ENCODE measurements around the gene GPALPP1.
"Not testable (repeated sequence)": the region's sequence is repeated elsewhere in the genome, so short reads cannot be mapped to it uniquely, and the experiment has no call there.

GPALPP1 gene

DNA sequence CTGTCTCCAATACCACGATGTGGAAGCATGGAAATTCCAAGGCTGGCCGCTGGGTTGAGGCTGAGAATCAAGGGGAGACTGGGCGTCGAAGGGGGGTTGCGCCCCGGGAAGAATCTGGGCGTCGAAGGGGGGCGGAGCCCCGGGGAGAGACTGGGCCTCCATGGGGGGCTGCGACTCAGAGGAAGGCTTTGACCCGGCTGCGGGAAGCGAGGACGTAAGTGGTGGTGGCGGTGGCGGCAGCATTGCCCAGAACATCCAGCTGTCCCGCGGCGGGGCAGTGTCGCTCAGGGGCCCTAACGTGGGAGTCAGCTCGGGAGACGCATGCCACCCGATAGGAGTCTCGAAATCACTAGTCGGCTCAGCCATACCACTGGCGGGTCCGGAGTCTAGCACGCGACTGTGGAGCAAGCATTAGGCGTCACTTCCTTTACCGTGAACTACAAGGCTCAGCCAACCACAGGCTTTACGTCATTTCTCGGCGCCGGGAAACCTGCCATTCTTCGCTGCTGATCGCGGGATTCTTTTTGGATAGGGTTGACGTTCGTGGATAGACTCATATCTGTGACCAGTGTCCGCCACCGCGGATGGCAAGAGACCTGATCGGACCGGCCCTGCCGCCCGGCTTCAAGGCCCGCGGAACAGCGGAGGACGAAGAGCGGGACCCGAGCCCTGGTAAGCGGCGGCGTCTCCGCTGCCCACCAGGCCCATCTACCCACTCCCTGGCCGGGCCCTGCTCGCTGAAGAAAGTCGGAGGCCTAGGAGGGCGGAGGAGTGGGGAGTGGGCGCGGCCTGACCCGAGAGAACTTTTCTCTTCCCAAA, at the start of gene GPALPP1, which contains the start of gene NUFIP1:
TSS of gene GPALPP1 (plus strand) at position 468 of the 819 bp plus-strand sequence. CDS start at position 585, 117 bp downstream.
TSS of gene NUFIP1 (minus strand) at position 401 of the 819 bp plus-strand sequence. CDS start at position 366, 35 bp downstream.
- DNase-seq (ENCODE audit: low read depth): peak; percentile 90

- not testable (repeated sequence) for DNase-seq (ENCODE audit: low read depth)
Observed at GRCh38 chr13:44943411-44943810, 45.9 kb upstream of the GPALPP1 start.

GRCh38 chr13:44951184-44951583, 38.2 kb upstream of the GPALPP1 start:
- DNase-seq (ENCODE audit: low read depth): no peak

- no peak for DNase-seq (ENCODE audit: low read depth)
Observed at GRCh38 chr13:44952671-44953070, 36.7 kb upstream of the GPALPP1 start.

DNA sequence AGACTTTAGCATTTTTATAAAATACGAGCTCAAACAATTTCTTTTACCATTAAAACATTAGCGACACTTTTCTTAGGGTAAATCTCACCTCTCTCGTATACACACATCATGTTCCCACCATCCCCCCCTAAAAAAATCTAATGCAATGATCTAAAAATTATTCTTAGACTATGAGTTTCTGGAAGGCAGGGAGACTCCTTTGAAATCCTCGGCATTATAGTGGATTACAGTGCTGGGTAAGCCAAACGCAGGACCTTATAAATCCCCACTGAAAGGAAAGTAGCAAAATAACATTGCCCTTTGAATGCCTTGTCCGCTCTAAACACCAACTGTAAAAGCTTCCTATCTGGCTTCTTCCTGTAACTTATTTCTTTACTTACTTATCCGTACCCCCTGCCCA, 35.1 kb upstream of the GPALPP1 start:
- DNase-seq (ENCODE audit: low read depth): no peak

GRCh38 chr13:44955406-44955805, 33.9 kb upstream of the GPALPP1 start:
- DNase-seq (ENCODE audit: low read depth): no peak

DNA sequence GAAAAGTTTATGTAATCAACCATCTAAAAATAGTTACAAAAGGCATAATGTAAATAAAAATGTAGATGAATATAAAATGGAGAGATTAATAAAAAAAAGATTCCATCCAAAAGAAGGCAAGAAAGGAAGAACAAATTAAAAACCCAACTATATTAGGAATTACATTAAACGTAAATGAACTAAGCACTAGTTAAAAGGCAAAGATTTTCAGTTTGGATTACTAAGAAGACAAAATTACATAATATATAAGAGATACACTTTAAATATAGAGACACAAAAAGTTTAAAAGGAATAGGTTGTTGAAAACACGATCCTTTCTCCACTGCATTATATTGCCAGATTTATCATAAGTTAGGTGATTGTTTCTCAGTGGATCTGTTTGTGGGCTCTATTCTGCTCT, 27.3 kb upstream of the GPALPP1 start:
- DNase-seq (ENCODE audit: low read depth): no peak

DNA sequence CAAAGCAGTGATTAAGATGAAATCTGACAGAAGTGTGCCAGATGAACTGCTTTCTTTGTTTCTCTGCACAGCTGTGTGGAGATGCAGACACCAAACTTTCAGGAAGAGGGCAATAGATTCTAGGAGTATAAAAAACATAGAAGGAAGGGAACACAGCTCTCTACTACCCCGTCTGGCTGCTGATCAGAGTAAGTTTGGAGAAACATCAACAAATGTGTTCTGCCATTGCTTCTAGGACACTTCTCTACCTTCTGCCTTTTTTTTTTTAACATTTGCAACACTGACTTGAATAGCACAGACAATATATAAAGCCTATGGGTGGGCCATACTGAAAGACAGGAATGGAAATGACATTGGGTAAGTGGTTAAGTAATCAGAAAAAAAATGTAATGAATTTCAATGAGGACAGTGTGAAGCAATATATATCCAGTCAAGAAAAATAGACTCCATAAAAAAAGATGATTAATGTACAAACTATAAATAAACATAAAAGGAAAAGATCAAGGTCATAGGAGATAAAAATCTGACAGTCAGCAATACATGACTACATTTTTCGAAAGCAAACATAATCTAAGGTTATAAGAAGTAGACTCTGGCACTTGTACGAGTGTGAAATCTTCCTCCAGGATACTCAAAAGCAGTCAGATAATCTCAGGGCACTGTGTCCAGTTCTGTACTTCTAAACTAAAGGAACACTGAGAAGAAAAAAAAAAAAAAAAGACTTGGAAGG, 21.5 kb upstream of the GPALPP1 start:
- no peak for DNase-seq (ENCODE audit: low read depth)

DNA sequence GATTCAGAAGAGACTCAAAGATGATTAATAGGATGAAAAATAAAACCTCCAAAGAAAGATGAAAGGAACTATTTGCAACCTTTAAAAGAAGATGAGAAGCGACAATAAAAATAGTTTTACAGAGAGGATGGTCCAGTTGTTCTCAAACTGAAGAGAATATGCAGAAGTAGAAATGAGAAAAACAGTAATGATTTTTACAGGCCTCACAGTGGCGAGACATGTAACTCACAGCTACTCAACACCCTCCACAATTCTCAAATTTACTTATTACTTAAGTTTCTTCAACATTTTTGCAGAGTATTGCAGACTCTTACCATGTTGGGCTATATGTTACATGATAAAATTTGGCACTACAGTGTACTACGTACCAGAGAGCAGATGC, 20.9 kb upstream of the GPALPP1 start:
- no peak for DNase-seq (ENCODE audit: low read depth)

DNA sequence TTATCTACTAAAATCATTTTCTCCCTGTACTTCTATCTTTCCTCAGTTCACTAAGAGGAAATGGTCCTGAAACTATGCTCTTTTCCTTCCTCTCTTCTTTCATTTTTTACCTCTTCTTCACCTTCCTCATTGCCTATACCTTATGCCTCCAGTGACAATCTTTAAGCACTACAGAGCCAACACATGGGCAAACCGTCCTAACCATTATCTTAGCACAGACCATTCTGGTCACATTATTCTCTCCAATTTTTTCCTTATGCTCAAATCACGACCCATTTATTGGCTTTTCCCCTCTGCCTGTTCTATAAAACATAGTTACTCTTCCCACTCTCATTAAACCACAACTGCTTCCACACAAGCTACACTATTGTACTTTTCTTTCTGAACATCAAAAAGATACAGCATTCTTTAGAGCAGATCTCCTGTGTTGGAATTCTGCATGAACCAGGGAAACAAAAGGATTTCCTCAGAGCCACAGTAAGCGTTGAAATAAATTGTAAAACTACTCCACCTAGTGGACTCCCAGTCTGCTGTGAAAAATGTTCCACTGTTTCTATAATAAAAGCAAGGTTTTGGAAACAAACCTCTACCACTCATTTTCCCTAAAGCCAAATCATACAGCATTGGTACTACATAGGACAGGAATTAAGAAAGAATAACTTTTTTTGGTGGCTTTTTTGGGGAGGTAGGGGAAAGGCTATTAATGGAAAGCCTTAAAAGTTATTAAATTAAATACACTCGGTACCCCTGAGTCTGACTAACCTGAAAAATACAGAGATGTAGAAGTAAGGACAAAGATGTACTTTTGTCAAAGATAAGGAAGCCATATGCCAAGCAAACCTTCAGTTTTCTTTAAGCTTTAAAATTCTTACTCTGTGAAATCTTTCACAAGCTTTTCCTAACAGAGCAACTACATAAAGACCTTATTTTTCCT, 19.5 kb upstream of the GPALPP1 start:
- no peak for DNase-seq (ENCODE audit: low read depth)

DNA sequence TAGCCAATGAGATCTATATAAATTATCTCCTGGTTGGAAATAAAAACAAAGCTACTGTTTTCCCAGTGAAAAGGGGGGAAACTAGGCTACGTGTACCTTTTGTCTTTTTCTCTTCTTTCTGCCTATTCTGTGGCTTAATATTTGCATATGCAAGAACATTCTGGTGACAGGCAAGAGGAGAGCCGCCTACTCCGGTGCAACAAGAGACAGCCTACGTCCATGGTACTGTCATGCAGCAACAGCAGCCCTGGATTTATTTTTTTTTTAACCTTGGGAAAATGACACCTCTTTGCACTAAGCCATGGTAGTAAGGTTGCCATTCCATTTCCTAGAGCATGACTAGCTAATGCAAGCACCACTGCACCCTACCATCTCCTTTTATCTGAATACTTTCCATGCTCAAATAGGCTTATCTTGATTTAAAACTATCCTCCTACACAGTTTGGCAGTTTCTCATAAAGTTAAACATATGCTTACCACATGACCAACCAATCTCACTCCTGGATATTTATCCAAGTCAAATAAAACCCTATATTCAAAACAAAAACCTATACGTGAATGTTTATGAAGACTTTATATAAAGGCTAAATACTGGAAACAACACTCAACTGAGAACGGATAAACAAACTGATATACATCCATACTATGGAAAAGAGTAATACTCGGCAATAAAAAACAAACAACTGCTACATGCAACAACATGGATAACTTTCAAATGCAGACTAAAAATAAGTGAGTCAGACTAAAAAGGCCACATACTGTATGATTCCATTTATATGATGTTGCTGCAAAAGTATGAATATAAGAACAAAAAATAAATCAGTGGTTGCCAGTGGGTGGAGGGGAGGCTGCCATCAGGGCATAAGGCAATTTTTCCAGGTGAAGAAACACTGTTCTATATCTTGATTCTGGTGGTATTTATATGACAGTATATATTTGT, 17.4 kb upstream of the GPALPP1 start:
- DNase-seq (ENCODE audit: low read depth): no peak

- DNase-seq (ENCODE audit: low read depth): no peak
Observed at GRCh38 chr13:44972956-44973581, 16.3 kb upstream of the GPALPP1 start.

- no peak for DNase-seq (ENCODE audit: low read depth)
Observed at GRCh38 chr13:44974056-44974793, 15.1 kb upstream of the GPALPP1 start.

- DNase-seq (ENCODE audit: low read depth): no peak
Observed at GRCh38 chr13:44976196-44976595, 13.1 kb upstream of the GPALPP1 start.

- DNase-seq (ENCODE audit: low read depth): no peak
Observed at GRCh38 chr13:44976949-44977583, 12.3 kb upstream of the GPALPP1 start.

GRCh38 chr13:44978328-44978727, 11.0 kb upstream of the GPALPP1 start:
- no peak for DNase-seq (ENCODE audit: low read depth)

GRCh38 chr13:44989941-44990340, 603 bp downstream of the GPALPP1 start:
- DNase-seq (ENCODE audit: low read depth): no peak

GRCh38 chr13:45003417-45003816, 14.1 kb downstream of the GPALPP1 start:
- no peak for DNase-seq (ENCODE audit: low read depth)

- DNase-seq (ENCODE audit: low read depth): no peak
Observed at GRCh38 chr13:45004096-45004495, 14.8 kb downstream of the GPALPP1 start.
